DOHH2 (cell line): Measurements from ENCODE around the gene NEBL.

Experiments
- H3F3A ChIP-seq: fragments of 200-600 bp; sonication (generic), shearing (Covaris generic); 2 replicates; pipeline ENCODE4 v1.6.0; 2016; ENCODE audit warnings: antibody characterized with exemption, mild to moderate bottlenecking; ENCODE audit not compliant: control insufficient read depth, insufficient read depth
- H3K27ac ChIP-seq: fragments of 200-600 bp; sonication (generic); 2 replicates; pipeline ENCODE4 v1.5.1; 2014; ENCODE audit warnings: low read depth, mild to moderate bottlenecking, low read length, moderate library complexity
- H3K27me3 ChIP-seq: fragments of 200-600 bp; sonication (generic); 2 replicates; pipeline ENCODE4 v1.6.1; 2014; ENCODE audit warnings: mild to moderate bottlenecking, low read length, mixed read lengths; ENCODE audit not compliant: control insufficient read depth
- H3K36me3 ChIP-seq: fragments of 200-600 bp; sonication (generic); 2 replicates; pipeline ENCODE4 v1.6.1; 2014; ENCODE audit warnings: mild to moderate bottlenecking, low read length, moderate library complexity, mixed read lengths; ENCODE audit not compliant: control insufficient read depth
- H3K4me1 ChIP-seq: fragments of 200-600 bp; sonication (generic); 2 replicates; pipeline ENCODE4 v1.6.1; 2014; ENCODE audit warnings: mild to moderate bottlenecking, low read length, mixed read lengths; ENCODE audit not compliant: control insufficient read depth
- H3K4me2 ChIP-seq: fragments of 200-600 bp; sonication (generic); 2 replicates; pipeline ENCODE4 v1.6.0; 2014; ENCODE audit warnings: mild to moderate bottlenecking, low read length, moderate library complexity
- H3K4me3 ChIP-seq: fragments of 200-600 bp; sonication (generic); 2 replicates; pipeline ENCODE4 v1.5.1; 2014; ENCODE audit warnings: mild to moderate bottlenecking, low read length, mixed read lengths
- H3K79me2 ChIP-seq: fragments of 200-600 bp; sonication (generic); 2 replicates; pipeline ENCODE4 v1.6.1; 2014; ENCODE audit warnings: mild to moderate bottlenecking, low read length, mixed read lengths; ENCODE audit not compliant: control insufficient read depth
- H3K9me2 ChIP-seq: fragments of 200-600 bp; sonication (generic); replicated peaks from 2 replicates; pipeline ENCODE4 v1.6.1; 2014; ENCODE audit warnings: mild to moderate bottlenecking, low read length, mixed read lengths; ENCODE audit not compliant: control insufficient read depth
- H3K9me3 ChIP-seq: fragments of 200-600 bp; sonication (generic); 2 replicates; pipeline ENCODE4 v1.6.1; 2014; ENCODE audit warnings: antibody characterized with exemption, low read length, mixed read lengths; ENCODE audit not compliant: control insufficient read depth, insufficient read depth
- H4K20me1 ChIP-seq: fragments of 200-600 bp; sonication (generic); 2 replicates; pipeline ENCODE4 v1.6.0; 2014; ENCODE audit warnings: low read depth, mild to moderate bottlenecking, antibody characterized with exemption, low read length, moderate library complexity; ENCODE audit not compliant: control insufficient read depth, insufficient read depth
- EZH2phosphoT487 ChIP-seq: fragments of 200-600 bp; sonication (generic); IDR thresholded peaks from 2 replicates; pipeline ENCODE4 v1.6.1; 2017; ENCODE audit warnings: borderline replicate concordance, mild to moderate bottlenecking, antibody characterized with exemption, low read length, moderate library complexity, mixed read lengths
- TF ChIP-seq, protein P1 (sequence below): fragments of 200-600 bp; sonication (generic); IDR thresholded peaks from one replicate; pipeline ENCODE4 v1.5.1; 2014; ENCODE audit warnings: antibody characterized with exemption, mild to moderate bottlenecking, low read depth, low read length; ENCODE audit not compliant: poor library complexity, severe bottlenecking

NEBL gene

DNA sequence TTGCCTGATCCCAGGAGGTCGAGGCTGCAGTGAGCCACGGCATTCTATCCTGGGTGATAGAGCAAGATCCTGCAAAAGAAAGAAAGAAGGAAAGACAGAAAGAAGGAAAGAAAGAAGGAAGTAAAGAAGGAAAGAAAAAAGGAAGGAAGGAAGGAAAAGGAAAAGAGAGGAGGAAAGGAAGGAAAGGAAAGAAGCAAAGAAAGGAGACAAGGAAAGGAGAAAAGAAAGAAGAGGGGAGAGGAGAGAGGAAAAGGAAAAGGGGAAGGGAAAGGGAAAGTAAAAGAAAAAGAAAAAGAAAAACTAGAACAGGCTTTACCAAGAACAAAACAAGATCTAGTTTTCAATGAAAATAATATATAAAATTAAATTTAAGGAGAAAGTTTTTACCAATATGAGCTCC is 15.0 kb downstream of the NEBL start:
- Histone ChIP-seq H3K9me2 (no peaks in the 10 kb centered on the region), H3K27ac (no peak overlapping the region), H3K4me2 (no peak overlapping the region), H3K4me1 (no peaks in the 10 kb centered on the region), H3K79me2 (no peaks in the 10 kb centered on the region), H3K9me3 (no peaks in the 10 kb centered on the region; the same call in 1 of the 2 replicates), H3K4me3 (no peak overlapping the region), H3K36me3 (no peaks in the 10 kb centered on the region), H3K27me3 (peaks cover 12% of the 10 kb centered on the region), H3F3A (no peaks in the 10 kb centered on the region), H4K20me1 (no peaks in the 10 kb centered on the region)
- no peak for TF ChIP-seq EZH2phosphoT487
- TF ChIP-seq, protein P1, sequence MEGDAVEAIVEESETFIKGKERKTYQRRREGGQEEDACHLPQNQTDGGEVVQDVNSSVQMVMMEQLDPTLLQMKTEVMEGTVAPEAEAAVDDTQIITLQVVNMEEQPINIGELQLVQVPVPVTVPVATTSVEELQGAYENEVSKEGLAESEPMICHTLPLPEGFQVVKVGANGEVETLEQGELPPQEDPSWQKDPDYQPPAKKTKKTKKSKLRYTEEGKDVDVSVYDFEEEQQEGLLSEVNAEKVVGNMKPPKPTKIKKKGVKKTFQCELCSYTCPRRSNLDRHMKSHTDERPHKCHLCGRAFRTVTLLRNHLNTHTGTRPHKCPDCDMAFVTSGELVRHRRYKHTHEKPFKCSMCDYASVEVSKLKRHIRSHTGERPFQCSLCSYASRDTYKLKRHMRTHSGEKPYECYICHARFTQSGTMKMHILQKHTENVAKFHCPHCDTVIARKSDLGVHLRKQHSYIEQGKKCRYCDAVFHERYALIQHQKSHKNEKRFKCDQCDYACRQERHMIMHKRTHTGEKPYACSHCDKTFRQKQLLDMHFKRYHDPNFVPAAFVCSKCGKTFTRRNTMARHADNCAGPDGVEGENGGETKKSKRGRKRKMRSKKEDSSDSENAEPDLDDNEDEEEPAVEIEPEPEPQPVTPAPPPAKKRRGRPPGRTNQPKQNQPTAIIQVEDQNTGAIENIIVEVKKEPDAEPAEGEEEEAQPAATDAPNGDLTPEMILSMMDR, result no peak

DNA sequence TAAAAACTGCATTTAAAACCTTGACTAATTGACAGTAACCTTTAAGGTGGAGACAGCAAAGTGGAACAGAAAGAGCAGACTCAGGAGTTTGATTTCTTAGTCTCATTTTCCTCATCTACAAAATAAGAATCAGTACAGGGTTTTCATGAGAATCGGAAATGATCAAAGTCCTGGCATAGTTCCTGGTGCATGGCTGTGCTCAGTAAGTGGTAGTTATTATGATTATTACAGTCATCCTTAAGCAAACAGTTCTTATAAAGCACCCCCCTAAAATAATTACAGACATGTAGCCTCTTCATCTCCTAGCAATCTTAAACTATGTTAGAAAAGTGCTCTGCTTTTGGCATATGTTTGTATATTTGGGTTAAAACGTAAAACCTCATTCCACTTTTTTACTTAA is 18.0 kb downstream of the NEBL start:
- no peak overlapping the region for H3K27ac ChIP-seq
- no peaks in the 10 kb centered on the region; the same call in 1 of the 2 replicates for H3K9me3 ChIP-seq
- peaks cover 12% of the 10 kb centered on the region for H3K27me3 ChIP-seq
- no peaks in the 10 kb centered on the region for H3K9me2 ChIP-seq
- no peaks in the 10 kb centered on the region for H4K20me1 ChIP-seq
- H3F3A ChIP-seq, result no peaks in the 10 kb centered on the region
- H3K79me2 ChIP-seq, result no peaks in the 10 kb centered on the region
- no peaks in the 10 kb centered on the region for H3K36me3 ChIP-seq
- TF ChIP-seq, protein P1, result no peak
- TF ChIP-seq EZH2phosphoT487, result no peak
- no peak overlapping the region for H3K4me3 ChIP-seq
- H3K4me1 ChIP-seq, result no peaks in the 10 kb centered on the region
- no peak overlapping the region for H3K4me2 ChIP-seq

DNA sequence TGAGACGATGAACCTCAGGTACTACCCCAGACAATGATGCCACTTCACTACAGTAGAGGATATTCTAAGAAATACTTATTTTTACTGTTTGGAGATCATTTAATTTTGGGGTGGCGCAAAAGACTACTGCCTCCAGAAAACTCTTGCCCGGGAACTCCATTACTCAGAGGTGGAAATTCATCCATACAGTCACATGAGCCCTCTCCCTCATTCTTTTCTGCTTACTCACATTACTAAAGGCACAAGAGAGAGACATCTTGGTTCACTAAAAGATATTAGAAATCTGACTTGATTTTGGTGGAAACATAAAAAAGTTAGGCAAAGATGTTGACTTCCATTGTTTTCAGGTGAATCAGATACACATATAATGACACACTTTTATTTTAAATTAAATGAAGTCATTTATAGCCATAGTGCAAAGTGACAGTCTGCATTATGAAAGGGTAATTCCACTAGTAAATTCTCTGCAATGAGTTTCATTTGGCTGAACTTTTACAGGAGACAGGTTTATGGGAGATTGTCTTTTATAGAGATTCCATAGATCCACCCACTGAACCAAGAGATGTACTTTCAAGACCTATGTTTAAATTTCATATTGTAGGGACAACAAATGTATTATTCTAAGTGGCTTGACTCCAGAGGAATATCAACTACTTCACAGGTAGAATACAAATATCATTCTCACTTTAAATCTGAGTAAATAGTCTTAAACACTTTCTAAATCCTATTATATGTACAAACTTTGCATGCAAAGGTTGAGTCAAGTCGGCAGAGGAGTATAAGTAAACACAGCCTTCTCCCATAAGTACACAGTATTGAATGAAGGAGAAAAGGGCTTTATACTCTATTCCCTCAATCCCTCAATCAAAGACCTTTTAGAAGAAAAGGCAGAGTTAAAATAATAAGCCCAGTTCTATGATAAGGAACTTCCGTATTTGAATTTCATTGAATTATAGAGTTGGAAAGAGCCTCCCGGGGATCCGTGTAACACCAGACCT is 18.8 kb downstream of the NEBL start:
- Histone ChIP-seq H3K79me2 (no peaks in the 10 kb centered on the region), H4K20me1 (no peaks in the 10 kb centered on the region), H3F3A (no peaks in the 10 kb centered on the region), H3K36me3 (no peaks in the 10 kb centered on the region), H3K4me2 (no peak overlapping the region), H3K27me3 (peaks cover 9% of the 10 kb centered on the region), H3K4me3 (no peak overlapping the region), H3K4me1 (no peaks in the 10 kb centered on the region), H3K27ac (no peak overlapping the region), H3K9me3 (no peaks in the 10 kb centered on the region; the same call in 1 of the 2 replicates), H3K9me2 (no peaks in the 10 kb centered on the region)
- TF ChIP-seq, protein P1, result no peak
